ENCODE results near the gene PRELID3B.

Gene PRELID3B

DNA sequence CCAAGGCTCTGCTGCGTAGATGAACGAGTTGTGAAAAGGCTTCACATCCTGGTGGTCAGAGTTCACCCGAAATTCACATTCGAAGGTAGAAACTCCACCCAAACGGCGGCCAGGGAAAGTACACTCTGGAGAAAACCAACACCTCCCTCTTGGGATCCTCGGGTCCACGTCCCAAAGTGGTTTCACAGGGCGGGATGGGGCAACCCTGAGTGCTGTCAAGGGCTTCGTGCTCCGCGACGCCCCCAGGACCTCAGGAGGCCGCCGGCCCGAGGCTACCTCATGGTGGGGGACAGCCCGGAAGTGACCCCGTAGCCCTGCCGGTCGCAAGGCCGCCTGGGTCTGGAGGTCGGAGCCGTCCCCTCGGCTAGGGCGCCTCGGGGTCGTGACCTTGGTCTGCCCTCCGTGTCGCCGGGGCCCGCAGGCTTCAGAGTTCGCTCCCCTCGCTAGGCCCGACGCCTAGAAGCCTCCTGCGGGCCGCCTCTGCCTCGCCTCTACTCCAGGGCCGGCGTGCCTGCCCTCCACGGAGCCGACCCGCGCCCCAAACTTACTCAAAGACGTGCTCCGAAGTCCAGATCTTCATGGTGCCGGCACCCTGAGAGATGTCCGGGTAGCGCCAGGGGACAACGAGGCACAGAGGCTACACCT is at the start of gene PRELID3B:
PRELID3B (minus strand) TSS at position 636 of the 645 bp plus-strand sequence; CDS start at position 580, 56 bp downstream.
- H3K27ac Mint-ChIP-seq: peak within 1 kb of the TSS; percentile 91

DNA sequence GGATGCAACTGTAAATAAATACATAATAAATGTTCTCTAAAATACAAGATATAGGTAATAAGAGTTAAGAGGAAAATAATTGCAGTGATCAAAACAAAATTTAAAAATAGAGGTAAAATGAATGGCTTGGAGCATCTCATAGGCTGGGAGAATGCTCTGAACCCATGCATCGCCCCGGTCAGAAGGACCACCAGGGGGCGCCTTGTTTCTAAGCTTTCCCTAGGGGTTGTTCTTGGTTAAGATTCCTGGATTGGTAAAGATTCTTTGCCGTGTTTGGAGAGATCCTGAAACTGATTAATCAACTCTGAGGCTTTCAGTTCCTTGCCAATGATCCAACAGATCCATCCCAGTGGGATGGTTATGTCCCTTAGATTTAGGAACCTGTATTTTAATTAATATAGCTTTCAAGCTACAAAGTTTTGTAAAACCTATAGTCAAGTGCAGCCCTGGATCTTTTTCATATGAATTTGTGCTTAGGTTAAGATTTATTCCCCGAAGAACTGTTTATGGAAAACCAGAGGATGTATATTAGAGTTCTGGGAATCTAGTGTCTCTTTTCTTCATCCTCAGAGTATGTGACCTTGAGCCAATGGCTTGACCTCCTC is 45.3 kb upstream of the PRELID3B start:
- Mint-ChIP-seq H3K4me3 (no peak overlapping the region), H3K27me3 (peaks cover 18% of the 10 kb centered on the region), H3K27ac (no peak overlapping the region), H3K9me3 (no peaks in the 10 kb centered on the region), H3K4me1 (no peaks in the 10 kb centered on the region), H3K36me3 (no peaks in the 10 kb centered on the region)
- peak; percentile 72 for ATAC-seq

More for the DNA sequence above, at the start of gene PRELID3B:
- Mint-ChIP-seq H3K4me1 (peaks cover 42% of the 10 kb centered on the region), H3K27me3 (no peaks in the 10 kb centered on the region), H3K4me3 (peak within 1 kb of the TSS; percentile 98), H3K9me3 (no peaks in the 10 kb centered on the region), H3K36me3 (peaks cover 16% of the 10 kb centered on the region)
- peak; percentile 62 for ATAC-seq

DNA sequence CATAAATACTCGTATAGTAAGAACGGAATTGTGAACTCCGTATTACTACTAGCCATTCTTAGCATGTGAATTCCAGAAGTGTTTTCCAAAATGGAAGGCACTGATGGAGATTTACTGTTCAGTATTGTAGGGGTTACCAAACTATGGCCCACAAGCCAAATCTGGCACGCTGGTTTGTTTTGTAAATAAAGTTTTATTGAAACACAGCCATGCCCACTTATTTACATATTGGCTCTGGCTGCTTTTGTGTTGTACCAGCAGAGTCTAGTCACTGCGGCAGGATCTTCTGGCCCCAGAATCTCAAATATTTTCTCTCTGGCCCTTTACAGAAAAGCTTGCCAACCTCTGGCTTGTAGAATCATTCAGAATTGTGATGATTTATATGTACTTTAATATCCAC is 44.3 kb upstream of the PRELID3B start:
- H3K4me1 Mint-ChIP-seq: no peaks in the 10 kb centered on the region
- peaks cover 18% of the 10 kb centered on the region for H3K27me3 Mint-ChIP-seq
- no peak overlapping the region for H3K4me3 Mint-ChIP-seq
- no peak for ATAC-seq
- H3K27ac Mint-ChIP-seq: no peak overlapping the region
- no peaks in the 10 kb centered on the region for H3K36me3 Mint-ChIP-seq
- no peaks in the 10 kb centered on the region for H3K9me3 Mint-ChIP-seq

DNA sequence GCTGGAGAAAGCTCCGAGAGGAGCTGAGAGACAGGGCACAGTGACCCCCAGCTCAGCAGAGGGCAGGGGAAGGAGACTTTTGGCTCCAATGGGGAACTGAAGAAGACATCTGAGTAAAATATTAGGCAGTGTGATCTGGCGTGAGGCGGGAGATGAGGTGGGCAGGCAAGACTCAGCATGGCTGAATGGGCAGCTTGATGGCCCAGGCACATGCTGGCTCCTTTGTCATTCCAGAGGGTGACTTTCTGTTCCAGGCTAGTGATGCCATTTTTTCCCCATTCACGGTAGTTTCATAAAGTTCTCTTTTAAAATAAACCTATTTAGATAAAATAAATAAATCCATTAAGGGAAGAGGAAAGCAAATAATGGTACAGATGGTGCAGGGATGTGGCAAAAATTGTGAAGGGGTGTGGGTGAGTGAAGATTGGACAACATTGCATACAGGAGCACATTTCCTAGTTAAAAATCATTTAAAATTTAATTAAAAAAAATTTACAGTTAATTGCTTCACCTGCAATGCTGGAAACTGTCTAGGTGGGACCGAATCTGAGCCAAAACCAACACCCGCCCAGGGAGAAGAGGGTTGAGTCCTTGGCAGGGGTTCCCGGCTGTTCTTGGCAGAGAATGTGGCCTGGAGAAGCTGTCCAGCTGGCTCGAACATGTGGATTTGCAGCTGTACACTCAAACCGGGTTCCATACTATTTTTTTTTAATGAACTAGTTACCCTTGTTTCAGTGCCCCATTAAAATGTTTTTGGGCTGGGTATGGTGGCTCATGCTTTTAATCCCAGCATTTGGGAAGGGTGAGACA is 41.7 kb upstream of the PRELID3B start:
- H3K9me3 Mint-ChIP-seq: no peaks in the 10 kb centered on the region
- H3K36me3 Mint-ChIP-seq: no peaks in the 10 kb centered on the region
- H3K4me3 Mint-ChIP-seq: no peak overlapping the region
- no peak overlapping the region for H3K27ac Mint-ChIP-seq
- H3K27me3 Mint-ChIP-seq: peaks cover 38% of the 10 kb centered on the region
- no peaks in the 10 kb centered on the region for H3K4me1 Mint-ChIP-seq
- no peak for ATAC-seq

DNA sequence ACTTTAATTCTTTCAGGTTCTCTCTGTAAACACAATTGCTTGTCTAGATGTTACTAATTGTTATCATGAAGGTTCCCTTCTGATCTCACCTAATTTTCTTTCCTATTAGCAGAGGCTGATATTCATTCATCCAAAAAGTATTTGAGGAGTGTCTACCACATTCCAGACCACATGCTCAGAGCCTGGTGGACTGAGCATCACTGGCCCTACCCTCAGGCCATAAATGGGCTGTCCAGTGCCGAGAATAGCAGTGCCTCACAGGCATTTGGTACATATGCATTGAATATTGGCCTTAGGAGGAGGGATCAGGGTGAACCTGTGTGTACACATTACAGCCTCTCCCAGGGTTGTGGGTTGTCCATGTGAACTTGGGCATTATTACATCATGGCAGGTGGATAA is 40.4 kb upstream of the PRELID3B start:
- Mint-ChIP-seq H3K4me3 (no peak overlapping the region), H3K27me3 (peaks cover 40% of the 10 kb centered on the region), H3K27ac (no peak overlapping the region), H3K36me3 (no peaks in the 10 kb centered on the region), H3K4me1 (peaks cover 8% of the 10 kb centered on the region), H3K9me3 (no peaks in the 10 kb centered on the region)
- ATAC-seq: no peak

DNA sequence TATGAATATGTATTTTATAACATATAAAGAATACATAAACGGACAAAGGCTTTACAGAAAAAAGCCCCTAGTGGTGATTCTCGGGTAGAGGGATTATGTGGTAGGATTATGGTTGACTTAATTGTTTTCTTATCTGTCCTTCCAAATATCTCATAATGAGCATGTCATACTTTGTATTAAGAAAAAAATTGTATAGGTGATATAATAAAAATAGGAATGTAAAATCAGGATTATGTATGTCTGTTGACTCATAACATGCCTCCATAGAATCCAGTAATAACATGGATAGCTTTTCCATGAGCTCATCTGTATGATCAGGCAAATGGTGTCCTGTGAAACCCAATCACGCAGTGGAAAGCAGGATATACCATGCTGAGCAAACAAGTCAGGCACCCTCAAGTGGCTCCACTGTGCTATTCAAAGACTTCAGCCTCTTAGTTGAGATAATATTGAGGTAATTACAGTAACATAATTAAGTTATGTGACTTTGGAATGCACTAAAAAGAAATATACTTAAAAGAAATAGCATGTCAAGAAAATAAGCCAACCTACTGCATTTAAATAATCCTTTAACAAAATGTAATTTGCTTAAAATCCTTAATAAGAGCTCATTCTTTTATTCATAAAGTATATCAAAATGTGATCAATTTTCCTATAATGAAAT is 39.6 kb upstream of the PRELID3B start:
- no peak for ATAC-seq
- peaks cover 15% of the 10 kb centered on the region for H3K4me1 Mint-ChIP-seq
- no peaks in the 10 kb centered on the region for H3K36me3 Mint-ChIP-seq
- H3K27ac Mint-ChIP-seq: no peak overlapping the region
- H3K27me3 Mint-ChIP-seq: peaks cover 47% of the 10 kb centered on the region
- H3K4me3 Mint-ChIP-seq: no peak overlapping the region
- H3K9me3 Mint-ChIP-seq: no peaks in the 10 kb centered on the region

DNA sequence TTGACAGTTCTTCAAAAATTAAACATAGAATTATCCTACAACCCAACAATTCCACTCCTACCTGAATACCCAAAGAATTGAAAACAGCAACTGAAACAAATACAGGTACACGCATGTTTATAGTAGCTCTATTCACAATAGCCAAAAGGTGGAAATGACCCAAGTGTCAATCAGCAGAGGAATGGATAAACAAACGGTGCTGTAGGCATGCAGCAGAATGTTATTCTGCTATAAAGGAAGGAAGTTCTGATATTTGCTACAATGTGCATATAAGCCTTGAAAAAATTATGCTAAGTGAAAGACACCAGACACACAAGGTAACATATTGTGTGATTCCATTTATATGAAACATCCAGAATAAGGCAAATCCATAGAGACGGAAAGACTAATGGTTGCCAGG is 38.5 kb upstream of the PRELID3B start:
- H3K27me3 Mint-ChIP-seq: peaks cover 54% of the 10 kb centered on the region
- H3K27ac Mint-ChIP-seq: no peak overlapping the region
- peaks cover 20% of the 10 kb centered on the region for H3K4me1 Mint-ChIP-seq
- no peaks in the 10 kb centered on the region for H3K36me3 Mint-ChIP-seq
- no peak overlapping the region for H3K4me3 Mint-ChIP-seq
- no peaks in the 10 kb centered on the region for H3K9me3 Mint-ChIP-seq
- no peak for ATAC-seq

DNA sequence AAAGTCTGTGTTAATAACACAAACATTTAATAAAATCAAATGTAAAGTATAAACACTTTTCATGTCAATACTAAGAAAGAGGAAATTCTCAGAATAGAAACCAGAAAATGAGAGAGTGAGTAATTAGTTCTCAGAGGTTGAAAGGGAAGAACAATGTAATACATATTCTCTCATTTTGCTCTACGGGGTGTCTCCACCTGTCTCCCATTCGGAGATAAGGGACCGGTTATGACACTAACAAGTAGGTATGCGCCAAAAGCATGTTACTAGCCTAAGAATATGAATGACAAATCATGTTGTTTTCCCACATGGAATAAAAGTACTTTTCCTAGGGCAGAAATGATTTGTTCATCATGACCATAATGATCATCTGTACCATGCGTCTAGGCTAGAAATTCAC is 35.6 kb upstream of the PRELID3B start:
- Mint-ChIP-seq H3K27me3 (peaks cover 53% of the 10 kb centered on the region), H3K27ac (no peak overlapping the region), H3K9me3 (no peaks in the 10 kb centered on the region), H3K4me1 (peaks cover 39% of the 10 kb centered on the region), H3K36me3 (no peaks in the 10 kb centered on the region), H3K4me3 (no peak overlapping the region)
- ATAC-seq: no peak

DNA sequence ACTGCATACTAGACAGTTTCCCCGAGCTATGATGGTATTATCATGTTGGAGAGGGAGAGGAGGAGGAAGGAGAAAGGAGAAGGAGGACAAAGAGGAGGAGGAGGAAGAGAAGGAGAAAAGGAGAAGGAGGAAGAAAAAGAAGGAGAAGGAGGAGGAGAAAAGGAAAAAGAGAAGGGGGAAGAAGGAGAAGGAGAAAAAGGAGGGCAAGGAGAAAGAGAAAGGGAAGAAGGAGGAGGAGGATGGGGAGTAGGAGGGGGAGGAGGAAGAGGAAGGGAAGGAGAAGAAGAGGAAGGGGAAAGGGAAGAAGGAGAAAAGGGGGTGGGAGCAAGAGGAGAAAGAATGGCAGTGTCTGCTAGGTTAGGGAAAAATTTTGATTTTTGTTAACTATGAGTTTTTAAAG is 35.1 kb upstream of the PRELID3B start:
- Mint-ChIP-seq H3K27me3 (peaks cover 50% of the 10 kb centered on the region), H3K4me1 (peaks cover 44% of the 10 kb centered on the region), H3K9me3 (no peaks in the 10 kb centered on the region), H3K27ac (no peak overlapping the region), H3K4me3 (no peak overlapping the region), H3K36me3 (no peaks in the 10 kb centered on the region)
- no peak for ATAC-seq

DNA sequence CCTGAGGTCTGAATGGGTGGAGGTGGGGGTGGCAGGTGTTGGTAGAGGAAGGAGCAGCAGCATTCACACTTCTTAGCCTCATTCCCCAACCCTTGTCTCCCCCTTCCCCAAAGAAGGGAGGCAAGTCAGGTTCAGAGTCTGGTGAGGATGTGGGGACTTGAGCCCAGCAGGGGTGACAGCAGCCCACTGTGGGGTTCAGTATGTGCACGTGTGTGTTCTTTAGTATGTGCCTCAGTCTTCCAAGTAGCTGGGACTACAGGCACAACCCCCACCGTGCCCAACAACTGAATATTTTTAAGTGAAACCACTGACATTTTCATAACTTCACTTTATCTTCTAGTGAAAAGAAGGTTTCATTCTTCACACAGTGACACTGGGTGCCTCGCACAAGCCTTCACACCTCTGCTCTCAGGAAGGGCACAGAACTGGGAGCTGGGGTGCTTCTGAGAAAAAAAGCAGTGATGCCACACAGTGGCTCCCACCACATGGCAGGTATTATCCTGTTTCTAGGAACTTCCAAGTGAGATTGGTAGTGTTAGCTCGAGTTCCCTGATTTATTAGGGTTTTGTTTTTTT is 33.4 kb upstream of the PRELID3B start:
- Mint-ChIP-seq H3K27ac (no peak overlapping the region), H3K9me3 (no peaks in the 10 kb centered on the region), H3K36me3 (no peaks in the 10 kb centered on the region), H3K4me3 (no peak overlapping the region), H3K4me1 (peaks cover 61% of the 10 kb centered on the region), H3K27me3 (peaks cover 43% of the 10 kb centered on the region)
- no peak for ATAC-seq

DNA sequence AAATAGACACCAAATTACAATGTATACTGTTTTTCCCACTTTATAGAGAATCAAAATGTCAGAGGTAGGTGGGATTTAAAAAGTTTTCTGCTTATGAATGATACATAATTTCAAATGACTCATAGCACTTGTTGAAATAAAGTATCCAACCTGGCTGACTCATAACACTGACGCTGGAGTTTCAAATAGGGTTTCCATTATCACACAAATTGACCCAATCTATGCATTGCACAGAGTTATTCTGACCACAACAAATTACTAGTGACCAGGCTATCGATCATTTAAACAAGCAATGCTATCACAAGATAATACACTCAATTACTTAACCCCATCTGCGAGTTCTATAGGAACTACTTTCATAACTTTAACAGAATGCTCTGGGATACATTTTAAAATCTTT is 31.9 kb upstream of the PRELID3B start:
- Mint-ChIP-seq H3K27me3 (peaks cover 30% of the 10 kb centered on the region), H3K4me1 (peaks cover 65% of the 10 kb centered on the region), H3K9me3 (no peaks in the 10 kb centered on the region), H3K4me3 (no peak overlapping the region), H3K36me3 (no peaks in the 10 kb centered on the region), H3K27ac (no peak overlapping the region)
- ATAC-seq: no peak

DNA sequence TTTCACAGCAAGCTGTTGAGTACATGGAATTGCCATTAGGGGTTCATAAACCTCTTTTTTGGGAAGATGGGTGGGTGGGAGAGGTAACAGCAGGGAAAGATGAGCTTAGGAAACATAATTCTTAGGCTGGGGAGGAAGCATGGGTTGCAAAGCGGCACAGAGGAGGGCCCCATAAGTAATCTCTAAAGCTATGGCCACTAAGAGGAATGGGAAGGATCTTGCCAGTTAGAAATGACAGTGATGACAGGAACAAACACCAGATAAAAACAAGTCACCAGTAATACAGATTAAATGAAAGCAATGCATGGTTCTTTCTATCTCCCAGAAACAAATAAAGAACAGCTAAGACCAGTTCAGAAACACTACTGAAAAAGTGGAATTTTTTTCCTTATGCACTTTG is 31.0 kb upstream of the PRELID3B start:
- no peak for ATAC-seq
- Mint-ChIP-seq H3K27ac (no peak overlapping the region), H3K9me3 (no peaks in the 10 kb centered on the region), H3K27me3 (peaks cover 30% of the 10 kb centered on the region), H3K4me3 (no peak overlapping the region), H3K36me3 (no peaks in the 10 kb centered on the region), H3K4me1 (peaks cover 70% of the 10 kb centered on the region)

DNA sequence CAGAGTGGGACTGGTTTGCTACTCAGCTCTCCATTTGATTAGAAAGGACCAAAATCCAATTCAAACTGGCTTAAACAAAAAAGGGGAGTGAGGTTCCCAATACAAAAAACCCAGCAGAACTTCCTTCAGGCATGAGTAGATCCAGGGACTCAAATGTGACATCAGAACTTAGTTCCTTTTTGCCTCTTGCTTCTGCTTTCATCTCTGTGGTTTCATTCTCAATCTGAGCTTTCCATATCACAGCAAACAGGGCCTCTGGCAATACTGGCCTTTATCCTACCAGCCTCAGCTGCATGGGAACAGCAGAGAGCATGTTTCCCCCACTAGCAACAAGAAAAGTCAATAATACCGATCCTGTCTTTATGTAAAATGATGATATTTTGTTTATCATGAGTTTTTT is 28.6 kb upstream of the PRELID3B start:
- Mint-ChIP-seq H3K4me1 (peaks cover 55% of the 10 kb centered on the region), H3K36me3 (no peaks in the 10 kb centered on the region), H3K27me3 (peaks cover 15% of the 10 kb centered on the region), H3K27ac (peak overlapping the region; percentile 21), H3K9me3 (no peaks in the 10 kb centered on the region), H3K4me3 (no peak overlapping the region)
- ATAC-seq: peak; percentile 82

DNA sequence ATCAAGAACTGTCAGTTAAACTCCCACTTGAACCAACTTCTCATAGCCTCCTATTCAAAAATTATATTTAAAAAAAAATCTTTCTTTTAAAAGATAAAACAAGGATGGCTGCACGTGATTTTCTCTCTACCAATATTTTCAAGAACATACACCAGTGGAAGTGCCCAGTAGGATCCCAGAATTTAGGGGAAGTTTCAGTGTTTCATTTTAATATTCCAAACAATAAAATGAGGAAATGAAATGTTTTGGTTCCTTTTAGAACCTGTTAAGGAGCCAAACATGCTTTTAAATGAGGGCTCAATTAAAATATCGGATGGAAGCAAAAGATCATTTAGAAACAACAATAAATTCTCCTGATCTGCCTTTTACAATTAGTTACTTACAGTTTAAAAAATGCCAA is 26.4 kb upstream of the PRELID3B start:
- Mint-ChIP-seq H3K27ac (no peak overlapping the region), H3K27me3 (no peaks in the 10 kb centered on the region), H3K36me3 (no peaks in the 10 kb centered on the region), H3K9me3 (no peaks in the 10 kb centered on the region), H3K4me3 (no peak overlapping the region), H3K4me1 (peaks cover 42% of the 10 kb centered on the region)
- no peak for ATAC-seq

DNA sequence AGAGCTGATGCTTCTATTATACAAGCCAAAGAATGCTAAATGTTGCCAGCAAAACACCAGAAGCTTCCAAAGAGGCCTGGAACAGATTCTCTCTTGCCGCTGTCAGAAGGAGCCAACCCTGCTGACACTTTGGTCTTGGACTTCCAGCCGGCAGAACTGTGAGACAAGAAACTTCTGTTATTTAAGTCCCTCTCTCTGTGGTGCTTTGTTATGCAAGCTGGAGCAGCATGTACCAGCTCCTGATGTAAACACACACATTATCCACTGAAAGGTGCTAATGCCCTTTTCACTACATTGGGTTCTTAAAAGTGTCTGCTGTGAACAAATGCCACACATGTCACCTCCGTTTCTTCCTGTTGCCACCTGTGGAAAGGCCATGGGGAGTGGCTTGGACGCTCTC is 25.9 kb upstream of the PRELID3B start:
- Mint-ChIP-seq H3K27ac (no peak overlapping the region), H3K27me3 (no peaks in the 10 kb centered on the region), H3K4me1 (peaks cover 38% of the 10 kb centered on the region), H3K9me3 (no peaks in the 10 kb centered on the region), H3K4me3 (no peak overlapping the region), H3K36me3 (no peaks in the 10 kb centered on the region)
- ATAC-seq: no peak
